SK-N-SH treated with all-trans-retinoic acid at 6 μM for 48 hours (cell line): Measurements from ENCODE around the gene MACROH2A2.
A peak's percentile ranks its signal among the peaks of the same experiment; 100 is the strongest.

Source experiments
- ATAC-seq: fragments of 200-7000 bp; cut with Tn5 transposase; 3 replicates; pipeline ENCODE4 v1.9.1; 2020; ENCODE audit warnings: mild to moderate bottlenecking, moderate library complexity
- ARNTL ChIP-seq: fragments of 450-650 bp; formaldehyde crosslinking; IDR thresholded peaks from 2 replicates; pipeline ENCODE4 v1.5.0; 2020; ENCODE audit warnings: low read depth, mild to moderate bottlenecking, moderate library complexity, borderline replicate concordance
- BACH2 ChIP-seq: fragments of 250-450 bp; sonication (Bioruptor Pico); IDR thresholded peaks from 2 replicates; pipeline ENCODE4 v1.9.0; 2021; ENCODE audit warnings: mild to moderate bottlenecking, borderline replicate concordance
- CSDC2 ChIP-seq: fragments of 250-450 bp; sonication (Bioruptor Pico); IDR thresholded peaks from 2 replicates; pipeline ENCODE4 v1.5.0; 2020; ENCODE audit warnings: mild to moderate bottlenecking, moderate library complexity
- ESRRG ChIP-seq: fragments of 250-450 bp; sonication (Bioruptor Pico); IDR thresholded peaks from 2 replicates; pipeline ENCODE4 v1.6.1; 2021; ENCODE audit warnings: mild to moderate bottlenecking
- GLIS3 ChIP-seq: fragments of 250-450 bp; sonication (Bioruptor Pico); IDR thresholded peaks from 2 replicates; pipeline ENCODE4 v1.5.0; 2020; ENCODE audit warnings: mild to moderate bottlenecking, moderate library complexity
- ISL1 ChIP-seq: fragments of 250-450 bp; sonication (Bioruptor Pico); IDR thresholded peaks from 2 replicates; pipeline ENCODE4 v2.1.2; 2022; ENCODE audit warnings: mild to moderate bottlenecking, moderate library complexity
- OSR1 ChIP-seq: fragments of 250-450 bp; sonication (Bioruptor Pico); IDR thresholded peaks from 2 replicates; pipeline ENCODE4 v1.8.0; 2022; ENCODE audit warnings: moderate library complexity, mild to moderate bottlenecking, inconsistent platforms
- PPARA ChIP-seq: fragments of 250-450 bp; sonication (Bioruptor Pico); IDR thresholded peaks from 2 replicates; pipeline ENCODE4 v1.5.0; 2020; ENCODE audit warnings: mild to moderate bottlenecking, borderline replicate concordance
- RARB ChIP-seq: fragments of 250-450 bp; sonication (Bioruptor Pico); IDR thresholded peaks from 2 replicates; pipeline ENCODE4 v1.8.0; 2021; ENCODE audit warnings: mild to moderate bottlenecking, moderate library complexity
- SNAI2 ChIP-seq: fragments of 250-450 bp; sonication (Bioruptor Pico); IDR thresholded peaks from 2 replicates; pipeline ENCODE4 v1.5.0; 2020; ENCODE audit warnings: mild to moderate bottlenecking, moderate library complexity
- TCF4 ChIP-seq: fragments of 250-450 bp; sonication (Bioruptor Pico); IDR thresholded peaks from 2 replicates; pipeline ENCODE4 v1.8.0; 2021; ENCODE audit warnings: mild to moderate bottlenecking, moderate library complexity, borderline replicate concordance
- TOX ChIP-seq: fragments of 250-450 bp; sonication (Bioruptor Pico); IDR thresholded peaks from 2 replicates; pipeline ENCODE4 v1.8.0; 2021; ENCODE audit warnings: mild to moderate bottlenecking, moderate library complexity, borderline replicate concordance
- ZC3H10 ChIP-seq: fragments of 250-450 bp; sonication (Bioruptor Pico); IDR thresholded peaks from 2 replicates; pipeline ENCODE4 v1.5.1; 2021; ENCODE audit warnings: mild to moderate bottlenecking, moderate library complexity
- ZFP3 ChIP-seq: fragments of 250-450 bp; sonication (Bioruptor Pico); IDR thresholded peaks from 2 replicates; pipeline ENCODE4 v1.5.0; 2020; ENCODE audit warnings: mild to moderate bottlenecking, moderate library complexity
- ZFP30 ChIP-seq: fragments of 450-650 bp; formaldehyde crosslinking; IDR thresholded peaks from 2 replicates; pipeline ENCODE4 v1.5.0; 2022; ENCODE audit warnings: mild to moderate bottlenecking, moderate library complexity
- ZNF565 ChIP-seq: fragments of 450-650 bp; formaldehyde crosslinking; conservative IDR thresholded peaks from 2 replicates; pipeline ENCODE4 v1.5.0; 2020; ENCODE audit warnings: low read depth, mild to moderate bottlenecking, moderate library complexity
- ZNF70 ChIP-seq: fragments of 450-650 bp; formaldehyde crosslinking; IDR thresholded peaks from 2 replicates; pipeline ENCODE4 v1.5.0; 2020; ENCODE audit warnings: mild to moderate bottlenecking, moderate library complexity
- ZNF8 ChIP-seq: fragments of 450-650 bp; formaldehyde crosslinking; IDR thresholded peaks from 2 replicates; pipeline ENCODE4 v1.5.0; 2020; ENCODE audit warnings: mild to moderate bottlenecking, moderate library complexity
- TF ChIP-seq, protein P1 (sequence below): fragments of 250-450 bp; sonication (Bioruptor Pico); IDR thresholded peaks from 2 replicates; pipeline ENCODE4 v1.5.1; 2021; ENCODE audit warnings: mild to moderate bottlenecking, moderate library complexity
- TF ChIP-seq, protein P2 (sequence below): fragments of 250-450 bp; sonication (Bioruptor Pico); IDR thresholded peaks from 2 replicates; pipeline ENCODE4 v1.8.0; 2021; ENCODE audit warnings: low read depth, mild to moderate bottlenecking, moderate library complexity, borderline replicate concordance
- TF ChIP-seq, protein P3 (sequence below): fragments of 250-450 bp; sonication (Bioruptor Pico); IDR thresholded peaks from 2 replicates; pipeline ENCODE4 v1.5.1; 2020; ENCODE audit warnings: low read depth, mild to moderate bottlenecking, moderate library complexity
- TF ChIP-seq, protein P4 (sequence below): fragments of 250-450 bp; sonication (Bioruptor Pico); IDR thresholded peaks from 2 replicates; pipeline ENCODE4 v1.5.0; 2020; ENCODE audit warnings: mild to moderate bottlenecking, moderate library complexity

MACROH2A2 gene

DNA sequence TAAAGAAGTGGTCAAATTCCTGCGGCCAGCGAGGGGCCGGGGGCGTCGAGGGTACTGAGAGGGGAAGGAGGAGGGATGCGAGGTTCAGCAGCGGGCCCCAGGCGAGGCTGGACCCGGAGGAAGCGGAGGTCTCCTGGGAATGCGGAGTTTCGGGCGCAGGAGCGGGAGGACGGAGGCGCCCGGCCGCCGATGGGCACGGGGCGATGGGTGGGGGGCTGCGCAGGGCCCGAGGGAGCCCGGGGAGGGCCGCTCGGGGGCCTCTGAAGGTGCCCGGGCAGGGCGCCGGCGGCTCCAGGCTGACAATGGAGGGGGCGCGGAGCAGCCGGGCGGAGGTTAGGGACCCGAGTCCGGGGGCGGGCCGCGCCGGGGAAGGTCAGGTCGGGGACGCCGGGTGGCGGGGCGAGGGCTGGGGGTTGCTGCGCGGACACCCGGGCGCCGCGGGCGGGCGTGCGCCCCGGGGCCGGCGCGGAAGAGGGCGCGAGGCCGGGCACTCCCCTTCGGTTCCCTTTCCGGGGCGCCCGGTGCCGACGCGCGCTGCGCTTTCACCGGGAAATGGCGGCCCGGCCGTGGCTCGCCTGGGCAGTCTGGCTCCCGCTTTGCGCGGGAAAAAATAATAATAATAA is 683 bp downstream of the MACROH2A2 start:
- no peak for TF ChIP-seq TCF4 (CRISPR knock-in tag)
- no peak for TF ChIP-seq RARB (CRISPR knock-in tag)
- TF ChIP-seq PPARA, result no peak
- no peak for TF ChIP-seq ZFP30
- no peak for TF ChIP-seq OSR1 (CRISPR knock-in tag)
- TF ChIP-seq, protein P1, sequence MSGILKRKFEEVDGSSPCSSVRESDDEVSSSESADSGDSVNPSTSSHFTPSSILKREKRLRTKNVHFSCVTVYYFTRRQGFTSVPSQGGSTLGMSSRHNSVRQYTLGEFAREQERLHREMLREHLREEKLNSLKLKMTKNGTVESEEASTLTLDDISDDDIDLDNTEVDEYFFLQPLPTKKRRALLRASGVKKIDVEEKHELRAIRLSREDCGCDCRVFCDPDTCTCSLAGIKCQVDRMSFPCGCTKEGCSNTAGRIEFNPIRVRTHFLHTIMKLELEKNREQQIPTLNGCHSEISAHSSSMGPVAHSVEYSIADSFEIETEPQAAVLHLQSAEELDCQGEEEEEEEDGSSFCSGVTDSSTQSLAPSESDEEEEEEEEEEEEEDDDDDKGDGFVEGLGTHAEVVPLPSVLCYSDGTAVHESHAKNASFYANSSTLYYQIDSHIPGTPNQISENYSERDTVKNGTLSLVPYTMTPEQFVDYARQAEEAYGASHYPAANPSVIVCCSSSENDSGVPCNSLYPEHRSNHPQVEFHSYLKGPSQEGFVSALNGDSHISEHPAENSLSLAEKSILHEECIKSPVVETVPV (CRISPR knock-in tag), result no peak
- TF ChIP-seq ESRRG (CRISPR knock-in tag), result no peak
- TF ChIP-seq SNAI2 (CRISPR knock-in tag), result no peak
- TF ChIP-seq CSDC2 (CRISPR knock-in tag), result no peak
- no peak for TF ChIP-seq ZNF8 (CRISPR knock-in tag)
- TF ChIP-seq BACH2 (CRISPR knock-in tag), result no peak
- TF ChIP-seq TOX (CRISPR knock-in tag), result no peak
- TF ChIP-seq ZC3H10 (CRISPR knock-in tag), result no peak
- TF ChIP-seq ZNF70 (CRISPR knock-in tag), result no peak
- TF ChIP-seq, protein P2, sequence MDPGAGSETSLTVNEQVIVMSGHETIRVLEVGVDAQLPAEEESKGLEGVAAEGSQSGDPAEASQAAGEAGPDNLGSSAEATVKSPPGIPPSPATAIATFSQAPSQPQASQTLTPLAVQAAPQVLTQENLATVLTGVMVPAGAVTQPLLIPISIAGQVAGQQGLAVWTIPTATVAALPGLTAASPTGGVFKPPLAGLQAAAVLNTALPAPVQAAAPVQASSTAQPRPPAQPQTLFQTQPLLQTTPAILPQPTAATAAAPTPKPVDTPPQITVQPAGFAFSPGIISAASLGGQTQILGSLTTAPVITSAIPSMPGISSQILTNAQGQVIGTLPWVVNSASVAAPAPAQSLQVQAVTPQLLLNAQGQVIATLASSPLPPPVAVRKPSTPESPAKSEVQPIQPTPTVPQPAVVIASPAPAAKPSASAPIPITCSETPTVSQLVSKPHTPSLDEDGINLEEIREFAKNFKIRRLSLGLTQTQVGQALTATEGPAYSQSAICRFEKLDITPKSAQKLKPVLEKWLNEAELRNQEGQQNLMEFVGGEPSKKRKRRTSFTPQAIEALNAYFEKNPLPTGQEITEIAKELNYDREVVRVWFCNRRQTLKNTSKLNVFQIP (CRISPR knock-in tag), result no peak
- no peak for TF ChIP-seq ZFP3
- no peak for TF ChIP-seq ARNTL (CRISPR knock-in tag)
- TF ChIP-seq, protein P3, sequence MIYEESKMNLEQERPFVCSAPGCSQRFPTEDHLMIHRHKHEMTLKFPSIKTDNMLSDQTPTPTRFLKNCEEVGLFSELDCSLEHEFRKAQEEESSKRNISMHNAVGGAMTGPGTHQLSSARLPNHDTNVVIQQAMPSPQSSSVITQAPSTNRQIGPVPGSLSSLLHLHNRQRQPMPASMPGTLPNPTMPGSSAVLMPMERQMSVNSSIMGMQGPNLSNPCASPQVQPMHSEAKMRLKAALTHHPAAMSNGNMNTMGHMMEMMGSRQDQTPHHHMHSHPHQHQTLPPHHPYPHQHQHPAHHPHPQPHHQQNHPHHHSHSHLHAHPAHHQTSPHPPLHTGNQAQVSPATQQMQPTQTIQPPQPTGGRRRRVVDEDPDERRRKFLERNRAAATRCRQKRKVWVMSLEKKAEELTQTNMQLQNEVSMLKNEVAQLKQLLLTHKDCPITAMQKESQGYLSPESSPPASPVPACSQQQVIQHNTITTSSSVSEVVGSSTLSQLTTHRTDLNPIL (CRISPR knock-in tag), result no peak
- TF ChIP-seq ISL1 (CRISPR knock-in tag), result no peak
- peak; percentile 44 for ATAC-seq

DNA sequence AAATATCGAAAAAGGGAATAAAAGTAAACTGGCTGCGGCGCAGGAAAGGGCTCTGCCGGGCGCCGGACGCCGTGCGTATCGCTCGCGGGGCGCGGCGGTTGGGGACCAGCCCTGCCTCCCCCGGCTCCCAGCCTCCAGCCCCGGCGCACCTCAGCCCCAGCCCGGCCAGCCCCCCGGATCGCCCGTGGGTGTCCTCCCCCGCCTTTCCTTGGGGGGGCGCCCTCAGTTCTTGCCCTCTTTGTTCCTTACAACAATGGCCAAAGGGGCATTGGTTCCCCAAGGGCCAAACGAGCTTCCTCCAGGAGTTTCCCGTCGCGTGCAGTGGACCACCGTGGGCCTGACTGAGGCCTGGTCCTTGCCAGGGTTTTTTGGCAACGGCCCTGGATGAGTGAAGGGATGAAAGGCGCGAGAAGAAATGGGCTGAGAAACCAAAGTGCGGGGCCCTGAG is 1.2 kb downstream of the MACROH2A2 start:
- ATAC-seq, result peak; percentile 4; the same call in 1 of the 3 replicates
- TF ChIP-seq, protein P4, sequence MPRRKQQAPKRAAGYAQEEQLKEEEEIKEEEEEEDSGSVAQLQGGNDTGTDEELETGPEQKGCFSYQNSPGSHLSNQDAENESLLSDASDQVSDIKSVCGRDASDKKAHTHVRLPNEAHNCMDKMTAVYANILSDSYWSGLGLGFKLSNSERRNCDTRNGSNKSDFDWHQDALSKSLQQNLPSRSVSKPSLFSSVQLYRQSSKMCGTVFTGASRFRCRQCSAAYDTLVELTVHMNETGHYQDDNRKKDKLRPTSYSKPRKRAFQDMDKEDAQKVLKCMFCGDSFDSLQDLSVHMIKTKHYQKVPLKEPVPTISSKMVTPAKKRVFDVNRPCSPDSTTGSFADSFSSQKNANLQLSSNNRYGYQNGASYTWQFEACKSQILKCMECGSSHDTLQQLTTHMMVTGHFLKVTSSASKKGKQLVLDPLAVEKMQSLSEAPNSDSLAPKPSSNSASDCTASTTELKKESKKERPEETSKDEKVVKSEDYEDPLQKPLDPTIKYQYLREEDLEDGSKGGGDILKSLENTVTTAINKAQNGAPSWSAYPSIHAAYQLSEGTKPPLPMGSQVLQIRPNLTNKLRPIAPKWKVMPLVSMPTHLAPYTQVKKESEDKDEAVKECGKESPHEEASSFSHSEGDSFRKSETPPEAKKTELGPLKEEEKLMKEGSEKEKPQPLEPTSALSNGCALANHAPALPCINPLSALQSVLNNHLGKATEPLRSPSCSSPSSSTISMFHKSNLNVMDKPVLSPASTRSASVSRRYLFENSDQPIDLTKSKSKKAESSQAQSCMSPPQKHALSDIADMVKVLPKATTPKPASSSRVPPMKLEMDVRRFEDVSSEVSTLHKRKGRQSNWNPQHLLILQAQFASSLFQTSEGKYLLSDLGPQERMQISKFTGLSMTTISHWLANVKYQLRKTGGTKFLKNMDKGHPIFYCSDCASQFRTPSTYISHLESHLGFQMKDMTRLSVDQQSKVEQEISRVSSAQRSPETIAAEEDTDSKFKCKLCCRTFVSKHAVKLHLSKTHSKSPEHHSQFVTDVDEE (CRISPR knock-in tag), result peak; percentile 87
- TF ChIP-seq ARNTL (CRISPR knock-in tag) (no peak), OSR1 (CRISPR knock-in tag) (no peak), CSDC2 (CRISPR knock-in tag) (peak; percentile 76; the same call in 1 of the 2 replicates), ISL1 (CRISPR knock-in tag) (no peak), ZNF70 (CRISPR knock-in tag) (no peak), BACH2 (CRISPR knock-in tag) (no peak), ZNF565 (CRISPR knock-in tag) (no peak), SNAI2 (CRISPR knock-in tag) (no peak)

DNA sequence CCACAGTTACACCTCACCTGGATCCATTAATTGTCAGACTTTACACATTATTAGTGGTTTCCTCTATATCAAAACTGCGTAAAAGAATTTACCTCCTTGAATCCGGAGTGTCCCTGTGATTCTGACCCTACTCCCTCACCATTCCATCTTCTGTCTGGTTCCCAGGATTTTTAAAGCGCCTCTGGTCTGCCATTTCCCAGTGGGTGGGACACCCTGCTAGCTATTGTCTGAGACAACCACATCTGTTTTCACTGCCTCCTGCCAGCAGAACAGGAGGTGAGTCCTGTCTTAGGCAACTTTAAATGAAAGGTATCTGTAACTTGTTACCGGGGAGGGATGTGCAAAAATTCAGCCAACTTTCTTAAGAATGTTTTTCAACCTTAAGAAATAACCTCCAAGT is 2.3 kb downstream of the MACROH2A2 start:
- ATAC-seq, result no peak
- TF ChIP-seq, protein P3 (CRISPR knock-in tag), result no peak
- TF ChIP-seq ZFP30 (no peak), ESRRG (CRISPR knock-in tag) (no peak), RARB (CRISPR knock-in tag) (no peak), OSR1 (CRISPR knock-in tag) (no peak), PPARA (no peak), ZNF565 (CRISPR knock-in tag) (no peak), ZFP3 (no peak), CSDC2 (CRISPR knock-in tag) (no peak), TOX (CRISPR knock-in tag) (no peak), TCF4 (CRISPR knock-in tag) (no peak), BACH2 (CRISPR knock-in tag) (no peak), ZNF70 (CRISPR knock-in tag) (no peak), GLIS3 (CRISPR knock-in tag) (no peak), ISL1 (CRISPR knock-in tag) (no peak)
- TF ChIP-seq, protein P4 (CRISPR knock-in tag), result no peak
- TF ChIP-seq, protein P2 (CRISPR knock-in tag), result no peak
